Aorta (tissue), 5 donors: ENCODE measurements around the gene ELMO1. TPM values are rescaled to one million over a fixed set of nuclear protein-coding genes. Genes with fewer than 3 reads are reported as not detected.
"Not testable (repeated sequence)": the region's sequence is repeated elsewhere in the genome, so short reads cannot be mapped to it uniquely, and the experiment has no call there.

Source experiments
- ATAC-seq: fragments of 200-7000 bp; cut with Tn5 transposase; one replicate; pipeline ENCODE4 v1.9.1; 2022; ENCODE audit warnings: moderate library complexity; ENCODE audit not compliant: low FRiP score
- DNase-seq, 2 donors: peaks; one replicate each; pipeline ENCODE4 v3.0.0-alpha.2; 2020
- H3K27ac ChIP-seq, 2 donors: one replicate each; pipeline ENCODE4 v1.5.1; 2013; ENCODE audit warnings: low read length in 2 of 2, mild to moderate bottlenecking in 2 of 2, moderate library complexity in 2 of 2, control low read depth in 1 of 2, inconsistent platforms in 1 of 2, low read depth in 1 of 2
- H3K27me3 ChIP-seq, 2 donors: one replicate each; pipeline ENCODE4 v1.6.1; 2013; ENCODE audit warnings: control low read depth in 1 of 2, low read length in 1 of 2, mild to moderate bottlenecking in 1 of 2, moderate library complexity in 1 of 2; ENCODE audit not compliant: insufficient read depth in 2 of 2, control insufficient read depth in 1 of 2
- H3K36me3 ChIP-seq, 2 donors: one replicate each; pipeline ENCODE4 v1.6.1; 2013; ENCODE audit warnings: control low read depth in 1 of 2, low read length in 1 of 2, mild to moderate bottlenecking in 1 of 2; ENCODE audit not compliant: insufficient read depth in 2 of 2, control insufficient read depth in 1 of 2
- H3K4me1 ChIP-seq, 2 donors: one replicate each; pipeline ENCODE4 v1.6.1; 2013; ENCODE audit warnings: low read length in 2 of 2, control low read depth in 1 of 2, mild to moderate bottlenecking in 1 of 2, moderate library complexity in 1 of 2; ENCODE audit not compliant: insufficient read depth in 2 of 2, control insufficient read depth in 1 of 2
- H3K4me3 ChIP-seq, 2 donors: one replicate each; pipeline ENCODE4 v1.5.1; 2013; ENCODE audit warnings: low read length in 2 of 2, control low read depth in 1 of 2, mild to moderate bottlenecking in 1 of 2
- H3K9me3 ChIP-seq: one replicate; pipeline ENCODE4 v1.6.1; 2013; ENCODE audit warnings: mild to moderate bottlenecking, low read length; ENCODE audit not compliant: control insufficient read depth
- WGBS, 2 donors: extraction: QIAGEN DNeasy Blood & Tissue Kit; methylation state at CpG; one replicate each; pipeline ENCODE4 v1.1.7; 2013; 5-methylcytosine and 5-hydroxymethylcytosine counted together
- intact Hi-C, 2 donors: fragments of 100-400 bp; cut with DNase I; formaldehyde crosslinking; loops; one replicate each; pipeline versions ENCODE4 v1.14.2 to v1.15.0; 2022
- polyA plus RNA-seq, 2 donors: library from polyadenylated mRNA; stranded (reverse); fragments of 200-250 nt; gene quantifications; one replicate each; pipeline ENCODE4 v1.2.3, GENCODE V29; 2013
- total RNA-seq, 2 donors: library from RNA; stranded (reverse); fragmentation: NEBNext Ultra II Directional; extraction: Animal tissue kit (Norgen Biotek cat#: 25700); gene quantifications; one replicate each; pipeline ENCODE4 v1.2.1, GENCODE V29; 2021
- donor health status: healthy with polysubstance abuse.
- donor health status: Bipolar disorder and iron deficiency.
- donor health status: DM: no; HTN: no; CAD: no.
- donor health status: DM: no; HTN: no; CAD: no.
- donor health status: DM: yes; HTN: yes; CAD: no.

Gene ELMO1
- total and polyA plus RNA-seq, 4 donors = 1.8 to 86.9 (median 24.8) TPM

DNA sequence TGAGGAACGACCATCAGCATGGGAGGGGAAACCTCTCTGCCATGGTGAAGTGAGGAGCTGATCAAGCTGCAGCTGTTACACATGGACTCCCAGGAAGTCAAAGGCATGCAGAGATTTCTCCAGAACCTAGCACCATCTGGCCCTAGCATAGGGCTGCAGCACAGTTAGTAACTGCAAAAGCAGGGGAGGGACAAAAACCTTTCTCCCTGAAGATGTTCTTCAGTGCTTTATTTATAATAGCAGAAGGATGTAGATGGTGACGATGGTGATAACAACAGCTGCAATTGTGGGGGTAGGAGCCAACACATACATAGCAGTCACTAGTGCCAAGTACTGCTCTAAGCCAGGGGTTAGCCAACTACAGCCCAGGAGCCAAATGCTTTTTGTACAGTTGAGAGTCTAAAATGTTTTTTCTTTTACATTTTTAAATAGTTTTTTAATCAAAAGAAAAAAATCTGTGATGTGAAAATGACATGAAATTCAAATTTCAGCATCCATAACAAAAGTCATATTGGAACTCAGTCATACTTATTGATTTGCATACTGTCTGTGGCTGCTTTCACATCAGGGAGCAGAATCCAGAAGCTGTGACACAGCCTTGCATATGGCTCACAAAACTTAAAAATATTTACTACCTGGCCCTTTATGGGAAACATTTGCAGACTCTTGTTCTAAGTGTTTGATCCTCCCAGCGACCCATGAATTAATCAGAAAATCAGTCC is 299.5 kb downstream of the ELMO1 start:
- intact Hi-C loops = no loop called here
- Histone ChIP-seq H3K4me1 (no peaks in the 10 kb centered on the region), H3K36me3 (no peaks in the 10 kb centered on the region), H3K27ac (no peak overlapping the region), H3K9me3 (no peaks in the 10 kb centered on the region), H3K4me3 (no peak overlapping the region), H3K27me3 (no peaks in the 10 kb centered on the region)
- 25% methylated on average over 3 of the region's 3 CpGs for WGBS, 2 donors
- no peak for ATAC-seq
- DNase-seq = no peak

DNA sequence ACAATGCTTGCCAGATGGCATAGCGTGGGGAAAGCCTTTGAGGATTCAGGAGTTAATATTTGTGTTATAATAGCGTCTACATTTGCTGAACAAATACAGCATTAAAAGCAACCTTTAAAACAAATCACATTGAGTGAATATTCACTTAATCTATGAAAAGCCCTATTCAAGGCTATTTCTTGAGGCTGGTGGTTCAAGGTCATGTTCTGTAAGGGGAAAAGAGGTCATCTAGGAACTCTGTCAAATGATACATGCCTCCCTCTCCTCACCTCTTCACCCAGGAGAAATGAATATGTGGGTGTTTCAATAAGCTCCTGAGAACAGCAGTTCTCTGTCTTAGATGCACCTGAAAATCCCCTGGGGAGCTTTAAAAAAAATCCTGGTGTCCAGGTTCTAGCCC is 303.0 kb downstream of the ELMO1 start:
- no peak overlapping the region for H3K27ac ChIP-seq
- no peaks in the 10 kb centered on the region for H3K4me1 ChIP-seq
- DNase-seq = no peak
- H3K4me3 ChIP-seq = no peak overlapping the region
- intact Hi-C loops = no loop called here
- no peaks in the 10 kb centered on the region for H3K36me3 ChIP-seq
- ATAC-seq = no peak
- no peaks in the 10 kb centered on the region for H3K27me3 ChIP-seq
- H3K9me3 ChIP-seq = no peaks in the 10 kb centered on the region
- WGBS, 2 donors = 92 to 95% methylated on average over 2 of the region's 2 CpGs

DNA sequence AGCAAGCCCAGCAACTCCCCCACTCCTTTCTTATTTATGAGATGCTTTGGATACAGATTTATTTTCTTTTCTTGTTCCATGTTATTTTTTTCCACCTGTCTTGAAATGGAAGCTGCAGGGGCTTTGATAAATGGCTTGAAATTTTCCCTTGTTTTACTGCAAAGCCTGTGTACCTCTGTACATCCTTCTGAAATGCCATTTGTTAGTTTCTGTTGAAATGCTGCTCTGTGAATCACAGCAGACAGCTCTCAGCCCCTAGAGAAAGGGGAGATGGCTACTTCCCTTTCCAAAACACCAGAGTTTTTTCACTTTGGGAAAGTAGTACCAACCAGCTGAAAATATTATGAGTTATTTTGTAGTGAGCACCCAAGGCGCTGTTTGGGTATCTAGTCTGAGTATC is 304.2 kb downstream of the ELMO1 start:
- DNase-seq (no peak), ATAC-seq (no peak)
- Histone ChIP-seq H3K4me3 (no peak overlapping the region), H3K27me3 (no peaks in the 10 kb centered on the region), H3K27ac (no peak overlapping the region), H3K4me1 (no peaks in the 10 kb centered on the region), H3K9me3 (no peaks in the 10 kb centered on the region), H3K36me3 (no peaks in the 10 kb centered on the region)
- WGBS, 2 donors = 70 to 82% methylated on average over 1 of the region's 1 CpG
- intact Hi-C loops = no loop called here

DNA sequence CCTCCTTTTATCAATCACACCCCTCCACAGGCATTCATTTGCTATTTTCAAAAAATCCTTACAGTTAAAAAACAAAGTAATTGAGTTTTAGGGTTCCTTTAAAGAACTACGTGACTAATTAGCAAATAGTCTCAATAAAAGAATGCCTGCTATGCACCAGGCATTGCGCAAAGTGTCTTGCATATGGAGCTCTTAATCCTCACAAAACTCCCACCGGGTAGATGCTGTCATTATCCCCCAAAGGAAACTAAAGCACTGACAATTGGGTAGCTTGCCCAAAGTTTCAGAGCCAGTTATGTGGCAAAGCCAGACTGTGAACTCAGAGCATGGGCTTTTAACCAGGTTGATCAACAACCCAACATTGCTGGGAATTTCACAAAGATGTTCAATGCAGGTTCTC is 305.7 kb downstream of the ELMO1 start:
- WGBS, 2 donors = 87 to 89% methylated on average over 3 of the region's 3 CpGs
- H3K36me3 ChIP-seq = no peaks in the 10 kb centered on the region
- ATAC-seq = no peak
- no peak overlapping the region for H3K4me3 ChIP-seq
- no peaks in the 10 kb centered on the region for H3K4me1 ChIP-seq
- no peak overlapping the region for H3K27ac ChIP-seq
- no peak for DNase-seq
- no peaks in the 10 kb centered on the region for H3K9me3 ChIP-seq
- H3K27me3 ChIP-seq = no peaks in the 10 kb centered on the region
- intact Hi-C loops = no loop called here

DNA sequence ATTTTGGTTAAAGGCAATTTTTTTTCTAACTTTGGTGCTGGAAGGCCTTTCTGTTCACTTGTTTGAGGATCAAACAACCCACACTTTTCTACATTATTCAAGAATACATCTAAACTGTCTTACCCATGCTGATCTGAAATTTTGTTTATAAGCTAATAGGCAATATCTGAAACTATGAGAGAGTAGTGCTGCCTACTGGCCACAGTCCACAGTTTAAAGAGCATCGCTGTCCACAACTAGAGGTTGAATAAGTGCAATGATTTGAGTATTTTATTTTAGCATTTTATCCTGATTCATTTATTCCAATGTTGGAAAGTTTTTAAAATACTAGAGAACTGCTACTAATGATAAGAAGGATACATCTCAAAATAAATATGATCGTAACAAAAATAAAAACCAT is 306.9 kb downstream of the ELMO1 start:
- H3K27ac ChIP-seq = no peak overlapping the region
- no peaks in the 10 kb centered on the region for H3K4me1 ChIP-seq
- ATAC-seq (no peak), DNase-seq (no peak)
- WGBS, 2 donors = 92 to 96% methylated on average over 2 of the region's 2 CpGs
- no peak overlapping the region for H3K4me3 ChIP-seq
- H3K9me3 ChIP-seq = no peaks in the 10 kb centered on the region
- no peaks in the 10 kb centered on the region for H3K27me3 ChIP-seq
- H3K36me3 ChIP-seq = no peaks in the 10 kb centered on the region
- intact Hi-C loops = no loop called here

DNA sequence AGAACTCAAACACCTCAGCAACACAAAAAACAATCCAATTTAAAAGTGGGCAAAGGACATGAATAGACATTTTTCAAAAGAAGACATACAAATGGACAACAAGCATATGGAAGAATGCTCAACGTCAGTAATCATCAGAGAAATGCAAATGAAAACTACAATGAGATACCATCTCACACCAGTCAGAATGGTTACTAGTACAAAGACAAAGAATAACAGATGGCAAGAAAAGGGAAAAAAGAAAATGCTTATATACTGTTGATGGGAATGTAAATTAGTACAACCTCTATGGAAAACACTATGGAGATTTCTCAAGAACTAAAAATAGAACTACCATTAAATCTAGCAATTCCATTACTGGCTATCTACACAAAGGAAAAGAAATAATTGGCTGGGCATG is 314.8 kb downstream of the ELMO1 start:
- H3K27ac ChIP-seq, H3K4me3 ChIP-seq, H3K9me3 ChIP-seq, ATAC-seq, intact Hi-C loops, H3K4me1 ChIP-seq, H3K27me3 ChIP-seq, H3K36me3 ChIP-seq, DNase-seq: not testable (repeated sequence)
- WGBS, 2 donors = 90% methylated on average over 1 of the region's 1 CpG

DNA sequence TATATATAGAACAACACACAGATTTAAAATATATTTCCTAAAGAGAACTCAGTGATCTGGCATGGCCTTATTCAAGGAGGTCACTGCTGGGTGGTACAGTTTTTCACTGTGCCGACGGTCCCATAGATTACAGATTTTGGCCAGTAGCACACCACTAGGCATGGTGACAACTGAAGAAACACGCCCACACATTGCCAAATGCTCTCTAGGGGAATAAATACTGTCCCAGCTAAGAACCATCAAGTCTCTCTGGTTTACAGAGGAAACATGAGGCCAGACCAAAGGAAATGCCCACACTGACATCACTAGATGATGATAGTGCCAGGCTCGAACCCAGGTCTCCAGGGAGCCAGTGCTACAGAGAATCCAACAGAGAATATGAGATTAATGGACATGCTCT is 316.8 kb downstream of the ELMO1 start:
- Histone ChIP-seq H3K36me3 (no peaks in the 10 kb centered on the region), H3K4me1 (peaks cover 0 to 3% of the 10 kb centered on the region in 2 donors), H3K4me3 (no peak overlapping the region), H3K9me3 (no peaks in the 10 kb centered on the region), H3K27ac (no peak overlapping the region), H3K27me3 (no peaks in the 10 kb centered on the region)
- 52 to 58% methylated on average over 4 of the region's 4 CpGs for WGBS, 2 donors
- ATAC-seq = peak; percentile 36
- intact Hi-C loops = no loop called here
- no peak for DNase-seq

DNA sequence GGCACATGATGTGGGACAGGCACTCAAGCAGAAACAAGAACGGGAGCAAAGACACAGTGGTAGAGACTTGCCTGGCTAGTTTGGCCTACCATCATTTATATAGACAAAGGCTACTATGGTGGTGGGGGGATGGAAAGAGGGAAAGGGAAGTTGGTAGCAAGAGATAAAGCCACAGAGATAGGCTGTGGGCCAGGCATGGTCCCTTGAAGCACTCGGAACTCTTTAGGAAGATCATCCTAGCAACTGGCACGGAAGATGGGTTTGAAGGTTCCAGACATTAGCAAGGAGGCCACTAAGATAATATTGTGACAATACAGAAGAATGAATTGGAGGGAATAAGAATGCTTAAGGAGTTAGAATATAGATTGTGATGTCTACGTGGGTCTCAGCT is 319.6 kb downstream of the ELMO1 start:
- H3K9me3 ChIP-seq = no peaks in the 10 kb centered on the region
- no peak overlapping the region for H3K27ac ChIP-seq
- no peaks in the 10 kb centered on the region for H3K27me3 ChIP-seq
- H3K36me3 ChIP-seq = no peaks in the 10 kb centered on the region
- ATAC-seq = no peak
- no peak for DNase-seq
- no peak overlapping the region for H3K4me3 ChIP-seq
- intact Hi-C loops = no loop called here
- 92 to 95% methylated on average over 4 of the region's 4 CpGs for WGBS, 2 donors
- H3K4me1 ChIP-seq = peaks cover 0 to 3% of the 10 kb centered on the region in 2 donors

DNA sequence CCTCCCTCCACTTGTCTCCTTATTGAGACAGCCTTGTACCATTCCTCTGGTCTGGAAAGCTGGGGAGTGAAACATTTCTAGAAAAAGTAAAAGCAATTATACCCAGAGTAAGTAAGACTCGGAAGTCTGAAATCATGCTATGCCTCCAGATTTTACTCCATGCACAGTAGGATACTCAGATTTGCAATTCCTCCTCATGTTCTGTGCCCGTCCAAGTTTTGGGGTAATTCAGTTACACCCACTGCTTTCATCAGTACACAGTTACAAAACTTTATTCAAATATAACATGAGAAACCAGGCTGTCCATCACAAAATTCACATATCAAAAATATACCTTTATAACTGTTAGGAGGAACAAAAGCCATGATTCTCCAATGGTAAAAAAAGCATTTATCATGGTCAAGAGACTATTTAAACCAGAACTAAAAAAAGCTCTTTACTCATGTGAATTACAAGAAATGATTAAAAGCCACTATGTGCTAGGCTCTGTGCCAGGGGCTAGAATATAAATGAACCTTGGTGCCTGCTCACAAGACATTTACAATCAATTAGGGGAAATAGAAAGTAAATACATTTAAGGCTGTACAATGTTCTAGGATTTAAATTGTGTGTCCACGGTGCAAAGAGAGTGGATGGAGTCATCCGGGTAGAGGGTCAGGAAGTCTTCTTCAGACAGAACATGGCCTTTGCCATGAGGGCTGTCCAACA is 320.2 kb downstream of the ELMO1 start:
- ATAC-seq (no peak), DNase-seq (no peak)
- WGBS, 2 donors = 79 to 82% methylated on average over 4 of the region's 4 CpGs
- no peak overlapping the region for H3K4me3 ChIP-seq
- no peaks in the 10 kb centered on the region for H3K36me3 ChIP-seq
- no peaks in the 10 kb centered on the region for H3K9me3 ChIP-seq
- H3K27ac ChIP-seq = no peak overlapping the region
- no peaks in the 10 kb centered on the region for H3K27me3 ChIP-seq
- intact Hi-C loops = no loop called here
- peaks cover 0 to 3% of the 10 kb centered on the region in 2 donors for H3K4me1 ChIP-seq
